Thyroid gland (tissue), 4 donors: Measurements from ENCODE around the gene TMEM219.

Source experiments
- POLR2A ChIP-seq, 2 donors: fragments of 450-650 bp; IDR thresholded peaks; one replicate each; pipeline ENCODE4 v1.6.1; 2017; ENCODE audit warnings: antibody characterized with exemption in 2 of 2, mild to moderate bottlenecking in 2 of 2, moderate library complexity in 1 of 2
- TF ChIP-seq, protein P1 (sequence below), 6 experiments: fragments of 200-600 bp in 3 of 6; fragments of 450-650 bp in 3 of 6; sonication (generic) in 3 of 6; IDR thresholded peaks; one replicate each; pipeline ENCODE4 v1.5.1; 2016 to 2019; ENCODE audit warnings: antibody characterized with exemption in 6 of 6, mild to moderate bottlenecking in 2 of 6, inconsistent platforms in 1 of 6, moderate library complexity in 1 of 6

DNA sequence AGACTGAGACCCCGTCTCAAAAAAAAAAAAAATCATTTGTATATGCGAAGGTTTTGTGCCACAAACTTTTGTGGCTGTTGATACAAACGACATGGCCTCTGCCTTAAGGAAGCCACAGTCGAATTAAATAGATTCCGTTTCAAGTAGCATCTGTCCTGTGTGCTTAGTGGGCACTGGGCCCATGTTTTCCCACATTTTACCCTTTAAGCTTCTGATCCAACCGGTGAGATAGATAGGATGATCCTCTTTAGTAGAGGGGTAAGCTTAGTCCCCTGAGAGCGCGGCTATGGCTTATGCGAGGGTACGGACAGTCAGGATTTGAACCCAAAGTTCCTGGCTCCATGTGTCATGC is 776 bp upstream of the TMEM219 start:
- TF ChIP-seq POLR2A (IDR thresholded peaks at IDR 0.05): no peak
- TF ChIP-seq, protein P1, sequence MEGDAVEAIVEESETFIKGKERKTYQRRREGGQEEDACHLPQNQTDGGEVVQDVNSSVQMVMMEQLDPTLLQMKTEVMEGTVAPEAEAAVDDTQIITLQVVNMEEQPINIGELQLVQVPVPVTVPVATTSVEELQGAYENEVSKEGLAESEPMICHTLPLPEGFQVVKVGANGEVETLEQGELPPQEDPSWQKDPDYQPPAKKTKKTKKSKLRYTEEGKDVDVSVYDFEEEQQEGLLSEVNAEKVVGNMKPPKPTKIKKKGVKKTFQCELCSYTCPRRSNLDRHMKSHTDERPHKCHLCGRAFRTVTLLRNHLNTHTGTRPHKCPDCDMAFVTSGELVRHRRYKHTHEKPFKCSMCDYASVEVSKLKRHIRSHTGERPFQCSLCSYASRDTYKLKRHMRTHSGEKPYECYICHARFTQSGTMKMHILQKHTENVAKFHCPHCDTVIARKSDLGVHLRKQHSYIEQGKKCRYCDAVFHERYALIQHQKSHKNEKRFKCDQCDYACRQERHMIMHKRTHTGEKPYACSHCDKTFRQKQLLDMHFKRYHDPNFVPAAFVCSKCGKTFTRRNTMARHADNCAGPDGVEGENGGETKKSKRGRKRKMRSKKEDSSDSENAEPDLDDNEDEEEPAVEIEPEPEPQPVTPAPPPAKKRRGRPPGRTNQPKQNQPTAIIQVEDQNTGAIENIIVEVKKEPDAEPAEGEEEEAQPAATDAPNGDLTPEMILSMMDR (IDR thresholded peaks at IDR 0.05): no peak
